Dedifferentiated amniotic fluid mesenchymal stem cell (primary cell): ENCODE results near the gene TMUB2.
"Not testable (repeated sequence)": the region's sequence is repeated elsewhere in the genome, so short reads cannot be mapped to it uniquely, and the experiment has no call there.

Experiments used
- DNase-seq: peaks from one replicate; pipeline ENCODE4 v3.0.0-alpha.2; 2016; ENCODE audit errors: extremely low spot score

The TMUB2 gene

DNA sequence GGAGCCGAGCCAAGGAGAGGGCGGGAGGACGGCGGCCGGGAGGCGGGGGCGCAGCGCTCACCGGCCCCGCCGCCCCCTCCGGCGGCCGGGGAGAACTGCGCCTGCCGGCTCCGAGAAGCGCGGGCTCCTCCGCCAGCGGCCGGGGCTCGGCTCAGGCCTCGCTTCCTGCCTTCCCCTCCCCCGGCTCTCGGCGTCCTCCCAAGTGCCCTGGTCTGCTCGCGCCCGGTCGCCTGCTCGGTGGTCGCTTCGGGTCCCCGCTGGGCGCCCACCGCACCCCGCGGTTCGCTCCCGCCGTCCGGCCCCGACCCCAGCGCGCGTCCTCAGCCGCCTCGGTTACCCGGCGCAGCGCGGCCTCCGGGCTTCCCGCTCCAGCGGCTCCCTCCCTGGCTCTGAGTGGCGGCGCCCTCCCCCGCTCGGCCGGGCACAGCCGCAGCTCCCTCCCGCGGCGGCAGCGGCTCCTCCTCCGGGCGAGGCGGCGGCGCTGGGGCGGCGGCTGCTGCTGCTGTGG lies 32.4 kb downstream of the TMUB2 start:
- DNase-seq: peak; percentile 62

DNA sequence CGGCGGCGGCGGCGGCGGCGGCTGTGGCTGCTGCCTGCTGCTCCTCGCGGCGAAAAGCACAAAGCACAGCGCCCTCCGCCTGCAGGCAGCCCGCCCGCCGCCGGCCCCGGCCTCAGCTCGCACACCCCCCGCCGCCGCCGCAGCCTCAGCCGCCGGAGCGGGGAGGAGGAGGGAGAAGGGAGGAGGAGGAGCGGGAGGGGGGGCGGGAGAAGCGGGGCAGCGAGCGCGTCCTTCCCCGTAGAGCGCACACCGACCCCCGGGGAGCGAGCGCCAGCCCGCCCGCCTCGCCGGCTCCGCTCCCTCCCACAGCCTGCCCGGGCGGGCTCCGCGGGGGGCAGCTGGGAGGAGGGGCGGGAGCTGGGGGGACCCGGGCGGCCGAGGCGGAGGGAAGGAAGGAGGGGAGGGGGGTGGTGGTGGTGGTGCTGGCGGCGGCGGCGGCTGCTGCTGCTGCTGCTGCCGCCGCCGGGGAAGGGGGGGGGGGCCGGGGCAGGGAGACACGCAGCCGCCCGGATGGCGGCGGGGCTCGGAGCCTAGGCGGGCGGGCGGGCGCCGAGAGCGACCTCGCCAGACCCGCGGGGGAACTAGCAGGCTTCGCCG lies 32.9 kb downstream of the TMUB2 start, which contains the start of gene UBTF:
TSS of gene UBTF (minus strand) at position 60 of the 597 bp plus-strand sequence. CDS start 1,446 bp downstream, outside the sequence.
- DNase-seq: peak; percentile 39

GRCh38 chr17:44220213-44221083 lies 33.7 kb downstream of the TMUB2 start:
- peak; percentile 38 for DNase-seq

DNA sequence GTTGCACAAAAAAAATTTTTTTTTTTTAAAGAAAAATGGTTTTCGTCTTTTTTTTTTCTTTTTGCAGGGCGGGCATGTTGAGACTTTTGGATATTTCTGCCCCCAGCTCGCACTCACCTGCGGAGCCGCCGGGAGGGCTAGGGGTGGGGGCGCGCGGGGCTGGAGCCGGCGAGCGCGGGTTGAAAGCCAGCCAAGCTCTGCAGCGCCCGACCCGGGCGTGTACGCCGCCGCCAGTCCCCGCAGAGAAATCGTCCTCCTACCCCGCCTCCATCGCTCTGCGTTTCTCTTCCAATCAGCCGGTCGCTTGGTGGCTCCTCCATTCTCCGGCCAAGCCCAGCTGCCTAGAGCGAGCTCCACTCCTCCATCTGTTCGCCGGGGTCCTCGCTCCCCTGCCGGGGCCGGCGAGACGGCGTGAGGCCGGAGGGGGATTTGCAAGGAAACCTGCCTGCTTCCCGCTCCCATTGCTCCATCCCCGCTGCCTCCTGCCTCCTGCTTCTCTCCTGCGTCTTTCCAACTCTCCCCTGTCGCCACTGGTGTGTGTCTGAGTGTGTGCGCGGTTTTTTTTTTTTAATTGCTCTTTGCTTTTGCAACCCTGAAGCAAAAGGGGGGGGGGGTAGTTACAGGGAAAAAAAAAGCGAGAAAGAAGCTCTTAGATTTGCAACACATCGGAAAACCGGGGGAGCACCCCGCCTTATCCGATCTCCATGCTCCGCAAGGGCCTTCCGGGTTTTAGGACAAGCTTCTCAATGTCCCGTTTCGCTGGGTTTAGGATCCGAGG lies 34.5 kb downstream of the TMUB2 start:
- DNase-seq: peak; percentile 82

DNA sequence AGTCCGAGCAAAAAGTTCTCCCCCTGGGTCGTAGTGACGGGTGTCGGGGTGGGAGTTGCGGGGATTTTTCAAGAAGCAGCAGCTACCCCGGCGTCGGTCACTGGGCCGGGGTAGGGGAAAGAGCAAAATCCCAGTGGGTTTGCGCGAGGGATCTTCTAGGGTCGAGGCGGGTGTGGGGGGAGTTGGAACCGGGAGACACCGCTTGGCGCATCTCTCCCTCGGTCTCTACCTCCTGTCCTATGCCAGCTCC lies 35.0 kb downstream of the TMUB2 start:
- no peak for DNase-seq

DNA sequence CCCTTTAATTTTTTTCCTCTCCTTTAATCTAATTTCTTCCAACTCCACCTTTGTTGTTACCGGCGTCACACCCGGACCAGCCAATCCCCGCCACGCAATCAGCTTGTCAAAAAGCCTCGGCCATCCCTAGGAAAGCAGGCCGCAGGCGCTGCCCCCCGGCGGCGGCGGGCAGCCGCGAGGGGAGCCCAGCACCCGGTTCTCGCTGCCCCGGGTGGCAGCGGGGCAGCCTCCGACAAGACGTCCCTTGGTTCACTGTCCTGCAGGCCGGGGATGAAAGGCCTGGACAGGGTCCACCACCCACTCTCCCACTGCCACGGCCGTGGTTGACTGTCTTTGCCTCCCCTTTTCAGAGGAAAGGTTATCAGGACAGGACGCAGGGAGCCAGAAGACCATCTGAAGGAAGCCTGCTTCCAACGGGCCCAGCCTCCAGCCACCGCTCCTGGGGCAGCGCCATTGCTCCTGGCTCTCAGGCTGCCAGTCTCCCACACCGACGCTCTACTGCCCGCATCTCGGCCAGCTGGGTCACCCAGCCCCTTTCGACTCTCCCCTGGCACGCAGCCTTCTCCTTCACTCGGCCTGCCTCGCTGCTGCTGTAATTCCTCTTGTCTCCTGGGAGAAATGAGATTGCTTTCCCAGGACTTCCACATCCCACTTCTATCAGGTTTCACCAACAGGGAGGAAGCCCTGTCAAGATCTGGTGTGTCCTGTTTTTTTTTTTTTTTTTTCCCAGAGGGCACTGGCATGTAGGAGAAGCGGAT lies 35.5 kb downstream of the TMUB2 start:
- DNase-seq: peak; percentile 64

- no peak for DNase-seq
Observed at GRCh38 chr17:44223541-44224071, 36.8 kb downstream of the TMUB2 start.

DNA sequence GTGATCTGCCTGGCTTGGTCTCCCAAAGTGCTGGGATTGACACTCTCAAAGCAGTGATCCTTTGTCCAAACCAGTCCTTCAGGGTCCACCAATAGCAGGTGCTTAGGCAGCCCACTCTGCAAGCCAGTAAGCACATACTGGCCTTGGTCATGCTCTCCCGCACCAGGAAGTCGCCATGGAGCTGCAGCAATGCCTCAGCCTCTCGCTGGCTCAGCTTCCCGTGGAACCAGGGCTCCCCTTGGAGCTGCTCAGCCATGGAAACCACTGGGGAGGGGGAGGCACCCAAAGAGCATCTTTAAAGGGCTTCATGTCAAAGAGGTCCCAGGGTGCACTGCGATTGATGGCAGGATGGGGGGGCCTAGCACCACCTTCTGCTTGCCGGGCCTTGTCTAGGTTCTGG lies 42.3 kb downstream of the TMUB2 start:
- no peak for DNase-seq

GRCh38 chr17:44230140-44230539 lies 43.4 kb downstream of the TMUB2 start:
- DNase-seq: no peak

DNA sequence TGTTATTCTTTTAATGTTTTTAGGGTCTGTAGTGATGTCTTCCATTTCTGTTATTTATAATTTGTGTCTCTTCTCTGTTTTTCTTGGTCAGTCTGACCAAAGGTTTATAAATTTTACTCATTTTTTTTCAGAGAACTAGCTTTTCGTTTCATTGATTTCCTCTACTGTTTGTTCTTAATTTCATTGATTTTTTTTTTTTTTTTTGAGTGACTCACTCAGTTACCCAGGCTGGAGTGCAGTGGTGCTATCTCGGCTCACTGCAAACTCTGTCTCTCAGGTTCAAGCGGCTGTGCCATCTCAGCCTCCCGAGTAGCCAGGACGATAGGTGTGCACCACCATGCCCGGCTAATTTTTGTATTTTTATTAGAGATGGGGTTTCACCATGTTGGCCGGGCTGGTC lies 45.3 kb downstream of the TMUB2 start:
- DNase-seq: no peak

GRCh38 chr17:44233582-44233981 lies 46.8 kb downstream of the TMUB2 start:
- DNase-seq: no peak

DNA sequence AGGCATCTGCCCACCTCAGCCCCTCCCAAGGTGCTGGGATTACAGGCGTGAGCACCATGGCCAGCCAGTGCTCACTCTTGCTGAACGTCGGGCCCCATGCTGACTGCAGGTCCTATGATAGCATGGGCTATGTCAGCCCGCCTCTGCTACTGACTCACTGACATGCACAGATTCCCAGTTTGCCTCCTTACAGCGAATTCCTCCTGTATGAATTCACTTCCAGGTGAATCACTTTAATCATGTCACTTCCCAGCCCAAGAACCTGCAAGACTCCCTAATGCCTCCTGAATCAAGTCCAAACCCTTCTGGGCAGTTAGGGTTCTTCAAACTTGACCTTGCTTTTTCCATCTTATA lies 48.8 kb downstream of the TMUB2 start:
- DNase-seq: no peak

DNA sequence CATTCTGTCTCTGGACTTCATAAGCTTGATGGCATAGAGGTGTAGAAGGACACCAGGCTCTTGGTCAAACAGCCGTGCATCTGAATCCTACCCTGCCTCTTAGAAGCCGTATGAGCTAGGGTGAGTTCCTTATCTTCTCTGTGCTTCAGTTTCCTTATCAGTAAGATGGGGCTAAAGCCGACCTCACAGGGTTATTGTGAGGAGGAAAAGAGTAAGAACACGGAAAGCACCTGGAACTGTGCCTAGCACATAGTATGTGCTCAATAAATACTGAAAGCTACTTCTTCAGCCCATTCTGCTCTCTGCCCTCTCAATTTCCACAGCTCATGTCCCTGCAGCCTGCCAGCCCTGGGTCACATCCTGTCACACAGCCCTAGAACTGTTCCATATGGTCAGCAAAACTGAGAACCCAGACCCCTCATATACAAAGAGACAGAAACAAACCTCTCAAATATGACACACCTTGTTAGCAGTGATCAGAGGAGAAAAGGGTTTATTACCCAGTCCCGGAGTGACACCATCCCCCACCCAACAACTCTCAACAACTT lies 49.7 kb downstream of the TMUB2 start:
- DNase-seq: no peak

GRCh38 chr17:44237886-44238285 lies 51.1 kb downstream of the TMUB2 start:
- not testable (repeated sequence) for DNase-seq

- no peak for DNase-seq
Observed at GRCh38 chr17:44241106-44241624, 54.4 kb downstream of the TMUB2 start.
